Measurements from ENCODE around the gene CCNE1.

The CCNE1 gene

GRCh38 chr19:29845574-29846176 lies 33.9 kb downstream of the CCNE1 start:
- DNase-seq, result peak; percentile 39 to 42

DNA sequence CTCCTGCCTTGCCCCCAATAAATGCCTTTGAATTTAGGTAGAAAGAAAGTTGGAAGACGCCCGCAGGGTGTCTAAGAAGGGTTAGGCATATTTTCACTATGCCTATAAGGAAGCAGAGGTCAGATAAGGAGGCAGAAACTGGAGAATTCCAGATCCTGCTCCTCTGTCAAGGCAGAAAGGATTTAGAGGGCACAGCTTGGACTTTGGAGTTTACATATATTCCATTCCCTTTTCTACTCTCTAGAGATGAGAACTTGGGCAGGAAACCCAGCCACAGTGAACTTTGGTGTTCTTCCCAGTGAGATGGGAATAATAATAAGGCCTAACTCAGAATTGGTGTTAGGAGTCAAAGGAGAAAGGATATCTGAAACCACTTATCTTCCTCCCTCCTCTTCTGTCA lies 37.4 kb downstream of the CCNE1 start:
- no peak for DNase-seq

DNA sequence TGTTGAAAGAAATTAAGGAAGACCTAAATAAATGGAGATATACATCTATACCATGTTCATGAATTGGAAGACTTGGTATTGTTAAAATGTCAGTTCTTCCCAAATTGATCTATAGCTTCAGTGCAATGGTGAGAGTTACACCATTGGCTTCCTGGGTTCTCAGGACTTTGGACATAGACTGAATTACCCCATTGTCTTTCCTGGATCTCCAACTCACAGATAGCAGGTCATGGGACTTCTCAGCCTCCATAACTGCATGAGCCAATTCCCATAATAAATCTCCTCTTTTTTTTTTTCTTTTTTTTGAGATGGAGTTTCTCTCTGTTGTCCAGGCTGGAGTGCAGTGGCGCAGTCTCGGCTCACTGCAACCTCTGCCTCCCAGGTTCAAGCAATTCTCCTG lies 38.7 kb downstream of the CCNE1 start:
- no peak for DNase-seq

- DNase-seq, result no peak
Measured at GRCh38 chr19:29851769-29852521, 40.2 kb downstream of the CCNE1 start.

DNA sequence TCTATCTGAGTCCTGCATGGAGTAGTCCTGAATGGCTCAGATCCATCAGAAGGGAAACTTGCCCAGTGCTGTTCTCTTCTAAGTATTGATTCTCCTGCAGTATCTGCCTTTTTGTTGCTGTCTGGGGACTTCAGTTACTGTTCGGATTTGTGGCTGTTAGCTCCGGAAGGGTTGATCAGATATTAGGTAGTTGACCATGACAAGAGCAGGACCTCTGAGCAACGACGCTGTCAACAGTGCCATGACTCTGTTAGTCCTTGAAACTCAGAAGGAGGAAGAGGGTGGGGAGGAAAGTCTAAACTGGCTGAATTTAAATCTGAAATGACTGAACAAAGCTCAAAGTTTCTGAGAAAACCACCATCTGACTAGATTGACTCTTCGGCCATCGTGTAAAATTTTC lies 42.2 kb downstream of the CCNE1 start:
- no peak for DNase-seq

GRCh38 chr19:29855087-29855486 lies 43.3 kb downstream of the CCNE1 start:
- DNase-seq, result no peak

DNA sequence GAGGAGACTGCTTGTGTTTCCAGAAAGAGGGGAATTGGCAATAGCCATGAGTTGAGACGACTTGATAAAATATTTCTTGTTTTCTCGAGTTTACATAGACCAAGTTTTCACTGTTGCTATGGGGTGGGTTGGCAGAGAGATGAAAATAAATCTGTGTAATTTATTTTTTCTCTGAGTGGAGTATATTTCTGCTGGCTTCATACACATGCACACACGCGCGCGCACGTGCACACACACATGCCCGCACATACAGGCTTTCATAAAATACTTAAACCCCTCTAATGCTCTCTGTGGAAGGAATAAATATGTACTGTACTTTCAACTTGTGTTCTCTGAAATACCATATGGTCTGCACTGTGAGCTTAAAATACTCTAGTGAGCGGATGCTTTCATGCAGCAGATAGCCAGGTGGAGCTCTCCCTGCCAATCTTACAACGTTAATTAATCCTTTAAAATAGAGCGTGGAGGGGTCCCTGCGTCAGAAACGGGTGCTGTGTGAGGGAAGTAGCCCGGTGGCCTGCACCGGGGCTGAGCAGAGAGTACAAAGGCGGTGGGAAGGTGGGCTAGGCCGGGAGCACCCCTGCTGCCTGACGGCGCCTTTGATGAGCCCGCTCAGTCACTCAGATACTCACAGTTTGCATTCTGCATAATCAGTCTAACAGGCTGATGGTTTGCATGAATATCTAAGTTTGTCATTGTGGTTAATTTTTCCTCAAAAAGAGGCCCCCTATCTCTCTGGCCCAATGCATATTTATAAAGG lies 44.1 kb downstream of the CCNE1 start:
- no peak for DNase-seq

GRCh38 chr19:29858000-29858596 lies 46.3 kb downstream of the CCNE1 start:
- peak; percentile 31 to 35 for DNase-seq

- DNase-seq, result no peak
Measured at GRCh38 chr19:29858621-29859020, 46.8 kb downstream of the CCNE1 start.

GRCh38 chr19:29860492-29860891 lies 48.7 kb downstream of the CCNE1 start:
- DNase-seq, result no peak

DNA sequence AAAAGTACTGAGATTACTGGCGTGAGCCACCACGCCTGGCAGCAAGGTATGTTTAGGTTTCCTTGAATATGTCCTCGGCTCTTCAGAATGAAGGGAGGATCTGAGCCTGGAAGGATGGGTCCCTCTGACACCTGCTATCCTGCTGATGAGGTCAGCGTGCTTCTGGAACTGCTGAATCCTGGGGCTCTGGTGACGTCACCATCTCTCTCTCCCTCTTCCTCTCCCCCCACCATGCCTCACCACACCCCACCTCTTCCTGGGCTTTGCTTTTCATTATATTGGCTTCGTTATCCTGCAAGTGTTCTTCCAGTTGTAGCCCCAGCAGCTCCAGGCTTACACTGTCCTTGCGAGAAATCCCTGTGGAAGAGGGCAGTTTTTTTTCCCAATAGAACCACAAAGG lies 49.8 kb downstream of the CCNE1 start:
- DNase-seq, result no peak

- DNase-seq, result no peak
Measured at GRCh38 chr19:29866011-29866410, 54.2 kb downstream of the CCNE1 start.

- no peak for DNase-seq
Measured at GRCh38 chr19:29867984-29868383, 56.2 kb downstream of the CCNE1 start.

DNA sequence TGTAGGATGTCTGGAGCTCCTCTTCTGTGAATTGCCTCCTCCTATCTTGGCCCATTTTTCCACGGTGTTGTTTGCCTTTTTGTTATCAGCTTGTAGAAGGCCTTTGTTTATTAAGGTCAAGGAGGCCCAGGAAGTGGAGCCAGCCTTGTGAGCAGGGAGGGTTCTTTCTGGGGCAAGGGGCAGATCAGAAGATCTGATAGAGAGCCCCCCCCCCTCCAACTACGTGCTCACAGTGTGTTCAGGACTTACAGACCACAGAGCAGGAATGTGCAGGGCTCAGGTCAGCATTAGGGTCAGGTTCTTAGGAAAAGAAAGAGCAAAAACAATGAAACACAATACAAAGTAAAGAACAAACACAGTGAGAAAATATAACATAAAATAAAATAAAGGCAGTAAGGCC lies 59.4 kb downstream of the CCNE1 start:
- DNase-seq, result no peak

DNA sequence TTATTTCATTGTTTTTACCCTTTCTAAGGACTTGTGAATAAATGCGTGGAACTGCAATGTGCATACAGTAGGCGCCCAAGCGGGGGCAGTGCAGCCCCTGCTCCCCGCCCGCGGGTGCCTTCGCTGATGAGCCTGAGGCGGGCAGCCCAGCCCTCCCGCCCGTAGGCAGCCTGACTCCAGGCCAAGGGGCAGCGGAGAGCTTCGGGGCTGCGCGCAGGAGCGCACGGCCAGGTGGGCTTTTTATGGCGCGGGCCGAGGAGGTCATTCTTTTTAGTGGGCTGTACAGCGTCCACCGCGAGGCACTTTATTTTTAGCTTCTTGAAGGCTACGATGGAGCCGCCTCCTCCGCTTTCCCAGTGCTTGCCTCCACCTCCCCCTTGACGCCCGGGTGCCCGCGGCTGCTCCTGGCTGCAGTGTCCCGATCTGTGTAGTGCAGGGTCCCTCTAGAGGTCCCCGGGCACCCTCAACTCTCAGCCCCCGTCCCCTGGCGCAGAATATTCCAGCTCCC lies 60.5 kb downstream of the CCNE1 start:
- no peak for DNase-seq

- DNase-seq, result peak; percentile 64 to 67
Measured at GRCh38 chr19:29873024-29873800, 61.4 kb downstream of the CCNE1 start.
